Hepatocyte (in vitro differentiated cells): ENCODE measurements around the gene ZFR2. TPM values are rescaled to one million over a fixed set of nuclear protein-coding genes. Genes with fewer than 3 reads are reported as not detected.
"Not testable (repeated sequence)": the region's sequence is repeated elsewhere in the genome, so short reads cannot be mapped to it uniquely, and the experiment has no call there.

Source experiments
- DNase-seq: peaks from one replicate; pipeline ENCODE4 v3.0.0-alpha.2; 2016; ENCODE audit warnings: low spot score
- H2AFZ ChIP-seq: fragments of 200-600 bp; sonication (generic); 2 replicates; pipeline ENCODE4 v1.6.0; 2016; ENCODE audit warnings: antibody characterized with exemption, mild to moderate bottlenecking
- H3K27ac ChIP-seq: fragments of 200-600 bp; sonication (generic); 2 replicates; pipeline ENCODE4 v1.5.1; 2016; ENCODE audit warnings: mild to moderate bottlenecking
- H3K27me3 ChIP-seq: fragments of 200-600 bp; sonication (generic); 2 replicates; pipeline ENCODE4 v1.6.1; 2016
- H3K36me3 ChIP-seq: fragments of 200-600 bp; sonication (generic); replicated peaks from 2 replicates; pipeline ENCODE4 v1.5.1; 2016; ENCODE audit warnings: low read depth; ENCODE audit not compliant: insufficient read depth
- H3K4me1 ChIP-seq: fragments of 200-600 bp; sonication (generic); 2 replicates; pipeline ENCODE4 v1.5.1; 2016; ENCODE audit warnings: mild to moderate bottlenecking, moderate library complexity; ENCODE audit not compliant: insufficient read depth
- H3K4me2 ChIP-seq: fragments of 200-600 bp; sonication (generic); 2 replicates; pipeline ENCODE4 v1.6.0; 2016
- H3K4me3 ChIP-seq: fragments of 200-600 bp; sonication (generic); 2 replicates; pipeline ENCODE4 v1.5.1; 2016; ENCODE audit warnings: mild to moderate bottlenecking
- H3K79me2 ChIP-seq: fragments of 200-600 bp; sonication (generic); 2 replicates; pipeline ENCODE4 v1.6.0; 2017; ENCODE audit warnings: mild to moderate bottlenecking
- H3K9me2 ChIP-seq: fragments of 200-600 bp; sonication (generic); replicated peaks from 2 replicates; pipeline ENCODE4 v1.6.0; 2017; ENCODE audit warnings: mild to moderate bottlenecking; ENCODE audit not compliant: insufficient read depth
- H3K9me3 ChIP-seq: fragments of 200-600 bp; sonication (generic); 2 replicates; pipeline ENCODE4 v1.5.1; 2016; ENCODE audit warnings: low read depth, mild to moderate bottlenecking
- H4K20me1 ChIP-seq: fragments of 200-600 bp; sonication (generic); 2 replicates; pipeline ENCODE4 v1.6.0; 2016; ENCODE audit warnings: mild to moderate bottlenecking; ENCODE audit not compliant: insufficient read depth, poor library complexity, severe bottlenecking
- EZH2 ChIP-seq: fragments of 200-600 bp; sonication (generic); IDR thresholded peaks from 2 replicates; pipeline ENCODE4 v1.6.1; 2016; ENCODE audit warnings: antibody characterized with exemption, mild to moderate bottlenecking, borderline replicate concordance
- EZH2phosphoT487 ChIP-seq: fragments of 200-600 bp; sonication (generic); IDR thresholded peaks from one replicate; pipeline ENCODE4 v1.6.1; 2018; ENCODE audit warnings: antibody characterized with exemption, mild to moderate bottlenecking, low read depth, moderate library complexity; ENCODE audit not compliant: unreplicated experiment, severe bottlenecking
- WGBS: methylation state at CpG from one replicate; pipeline ENCODE4 v1.1.6; 2016; ENCODE audit warnings: low lambda C conversion rate; ENCODE audit errors: missing lambda C conversion rate; 5-methylcytosine and 5-hydroxymethylcytosine counted together
- polyA plus RNA-seq: library from polyadenylated mRNA; unstranded; fragments of >200 nt; fragmentation: Nextera tagmentation; extraction: Ambion mirVana; gene quantifications from 2 replicates; pipeline ENCODE4 v1.2.1, GENCODE V29; 2016
- total RNA-seq: library from RNA; depleted of rRNA; stranded (reverse); fragments of >200 nt; gene quantifications from 2 replicates; pipeline ENCODE4 v1.2.3, GENCODE V29; 2014
- TF ChIP-seq, protein P1 (sequence below): fragments of 200-600 bp; sonication (generic); IDR thresholded peaks from 2 replicates; pipeline ENCODE4 v1.5.1; 2016; ENCODE audit warnings: antibody characterized with exemption, mild to moderate bottlenecking; ENCODE audit not compliant: poor library complexity

The ZFR2 gene
- total and polyA plus RNA-seq, 2 experiments from 2014 or later = 0.97 to 1.7 TPM

DNA sequence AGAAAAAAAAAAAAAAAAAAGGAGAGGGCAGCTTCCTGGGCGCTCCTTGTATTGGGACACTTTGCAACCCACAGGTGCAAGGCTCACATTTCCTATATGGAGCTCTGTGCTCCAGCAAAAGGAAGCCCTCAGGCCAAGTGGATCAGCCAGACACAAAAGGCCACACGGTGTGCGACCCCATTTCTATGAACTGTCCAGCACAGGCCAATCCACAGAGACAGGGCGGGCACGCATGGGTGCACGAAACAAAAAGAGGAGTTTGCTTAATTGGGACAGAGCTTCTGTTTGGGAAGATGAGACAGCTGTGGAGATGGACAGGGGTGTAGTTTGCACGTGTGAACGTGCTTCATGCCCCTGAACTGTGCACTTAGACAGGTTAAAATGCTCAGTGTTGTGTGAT, 51.1 kb downstream of the ZFR2 start:
- no peak overlapping the region for H3K4me2 ChIP-seq
- H3K27ac ChIP-seq = no peak overlapping the region
- 92% methylated on average over 8 of the region's 8 CpGs for WGBS

DNA sequence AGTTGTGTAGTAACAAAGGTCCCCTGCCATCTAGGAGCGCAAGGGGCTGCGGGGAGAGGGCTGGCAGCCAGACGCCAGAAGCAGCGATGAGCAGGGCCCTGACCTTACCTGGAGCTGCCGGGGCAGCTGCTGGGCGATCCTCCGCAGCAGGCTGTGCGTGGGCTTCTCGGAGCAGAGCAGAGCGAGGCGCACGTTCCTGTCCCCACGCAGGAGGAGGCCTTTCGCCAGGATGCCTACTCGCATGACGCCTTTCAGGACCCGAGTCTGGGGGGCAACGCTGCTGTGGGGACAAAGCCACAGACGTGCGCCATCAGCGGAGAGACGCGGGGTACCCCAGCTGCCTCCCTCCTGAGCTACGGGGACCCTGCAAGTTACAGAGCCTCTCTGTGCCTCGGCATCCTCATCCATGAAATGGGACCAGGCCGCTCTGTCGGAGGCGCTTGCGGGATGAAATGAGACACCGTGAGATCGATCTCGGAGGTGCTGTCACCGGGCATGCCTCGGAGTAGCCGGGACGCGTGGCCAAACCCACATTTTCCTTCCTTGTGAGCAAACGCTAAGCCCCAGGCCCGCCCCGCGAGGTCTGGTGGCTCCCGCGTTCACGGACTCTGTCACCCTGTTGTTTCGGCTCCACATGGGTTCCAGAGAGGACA, 52.1 kb downstream of the ZFR2 start:
- Histone ChIP-seq H2AFZ (no peak overlapping the region), H3K36me3 (no peaks in the 10 kb centered on the region), H3K4me3 (no peak overlapping the region), H3K4me2 (no peak overlapping the region), H3K27ac (no peak overlapping the region), H3K9me3 (no peaks in the 10 kb centered on the region), H3K9me2 (no peaks in the 10 kb centered on the region), H3K79me2 (no peaks in the 10 kb centered on the region), H3K4me1 (no peaks in the 10 kb centered on the region), H3K27me3 (no peaks in the 10 kb centered on the region), H4K20me1 (no peaks in the 10 kb centered on the region)
- DNase-seq = no peak
- WGBS = 94% methylated on average over 45 of the region's 45 CpGs
- TF ChIP-seq EZH2 = no peak
- TF ChIP-seq EZH2phosphoT487 = no peak
- TF ChIP-seq, protein P1, sequence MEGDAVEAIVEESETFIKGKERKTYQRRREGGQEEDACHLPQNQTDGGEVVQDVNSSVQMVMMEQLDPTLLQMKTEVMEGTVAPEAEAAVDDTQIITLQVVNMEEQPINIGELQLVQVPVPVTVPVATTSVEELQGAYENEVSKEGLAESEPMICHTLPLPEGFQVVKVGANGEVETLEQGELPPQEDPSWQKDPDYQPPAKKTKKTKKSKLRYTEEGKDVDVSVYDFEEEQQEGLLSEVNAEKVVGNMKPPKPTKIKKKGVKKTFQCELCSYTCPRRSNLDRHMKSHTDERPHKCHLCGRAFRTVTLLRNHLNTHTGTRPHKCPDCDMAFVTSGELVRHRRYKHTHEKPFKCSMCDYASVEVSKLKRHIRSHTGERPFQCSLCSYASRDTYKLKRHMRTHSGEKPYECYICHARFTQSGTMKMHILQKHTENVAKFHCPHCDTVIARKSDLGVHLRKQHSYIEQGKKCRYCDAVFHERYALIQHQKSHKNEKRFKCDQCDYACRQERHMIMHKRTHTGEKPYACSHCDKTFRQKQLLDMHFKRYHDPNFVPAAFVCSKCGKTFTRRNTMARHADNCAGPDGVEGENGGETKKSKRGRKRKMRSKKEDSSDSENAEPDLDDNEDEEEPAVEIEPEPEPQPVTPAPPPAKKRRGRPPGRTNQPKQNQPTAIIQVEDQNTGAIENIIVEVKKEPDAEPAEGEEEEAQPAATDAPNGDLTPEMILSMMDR = no peak

More for the DNA sequence above, 51.1 kb downstream of the ZFR2 start:
- Histone ChIP-seq H2AFZ (no peak overlapping the region), H3K79me2 (no peaks in the 10 kb centered on the region), H3K9me3 (no peaks in the 10 kb centered on the region), H3K9me2 (no peaks in the 10 kb centered on the region), H3K27me3 (no peaks in the 10 kb centered on the region), H3K36me3 (no peaks in the 10 kb centered on the region), H3K4me1 (no peaks in the 10 kb centered on the region), H4K20me1 (no peaks in the 10 kb centered on the region), H3K4me3 (no peak overlapping the region)
- DNase-seq = no peak
- TF ChIP-seq EZH2 (no peak), EZH2phosphoT487 (no peak)
- TF ChIP-seq, protein P1 = no peak

DNA sequence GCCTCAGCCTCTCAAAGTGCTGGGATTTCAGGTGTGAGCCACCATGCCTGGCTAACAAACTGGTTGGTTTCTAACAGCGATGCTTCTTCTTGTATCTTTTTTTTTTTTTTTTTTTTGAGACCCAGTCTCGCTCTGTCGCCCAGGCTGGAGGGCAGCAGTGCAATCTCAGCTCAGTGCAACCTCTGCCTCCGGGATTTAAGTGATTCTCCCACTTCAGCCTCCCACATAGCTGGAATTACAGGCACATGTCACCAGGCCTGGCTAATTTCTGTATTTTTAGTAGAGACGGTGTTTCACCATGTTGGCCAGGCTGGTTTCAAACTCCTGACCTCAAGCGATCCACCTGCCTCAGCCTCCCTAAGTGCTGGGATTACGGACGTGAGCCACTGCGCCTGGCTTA, 52.7 kb downstream of the ZFR2 start:
- not testable (repeated sequence) for H4K20me1 ChIP-seq, H3K36me3 ChIP-seq, H3K9me3 ChIP-seq, H3K27ac ChIP-seq, H3K4me3 ChIP-seq, DNase-seq, H3K4me1 ChIP-seq, H3K79me2 ChIP-seq, H3K9me2 ChIP-seq, H3K4me2 ChIP-seq, H3K27me3 ChIP-seq, H2AFZ ChIP-seq
- WGBS = 92% methylated on average over 9 of the region's 9 CpGs

DNA sequence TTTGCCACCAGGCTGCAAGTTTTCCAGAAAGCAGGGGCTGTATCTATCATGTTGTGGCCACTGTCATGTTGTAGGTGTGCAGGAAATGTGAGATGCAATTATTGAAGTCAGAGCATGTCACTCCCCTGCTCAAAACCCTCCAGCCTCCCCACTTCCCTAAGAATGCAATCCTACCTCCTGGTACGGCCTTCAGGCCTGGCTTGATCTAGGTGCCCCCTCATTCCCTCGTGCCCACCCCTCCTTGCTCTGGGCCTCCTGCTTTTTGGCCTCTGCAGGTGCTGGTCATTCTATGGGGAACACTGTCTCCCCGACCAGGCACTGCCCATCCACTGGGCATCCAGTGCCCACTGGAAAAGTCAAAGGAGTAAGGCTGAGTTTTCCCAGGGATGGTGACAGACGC, 54.2 kb downstream of the ZFR2 start:
- H2AFZ ChIP-seq = no peak overlapping the region
- no peak overlapping the region for H3K4me3 ChIP-seq
- 85% methylated on average over 4 of the region's 4 CpGs for WGBS
- no peaks in the 10 kb centered on the region for H4K20me1 ChIP-seq
- H3K9me3 ChIP-seq = no peaks in the 10 kb centered on the region
- DNase-seq = no peak
- H3K36me3 ChIP-seq = no peaks in the 10 kb centered on the region
- H3K27ac ChIP-seq = no peak overlapping the region
- no peaks in the 10 kb centered on the region for H3K79me2 ChIP-seq
- H3K9me2 ChIP-seq = no peaks in the 10 kb centered on the region
- no peaks in the 10 kb centered on the region for H3K4me1 ChIP-seq
- no peaks in the 10 kb centered on the region for H3K27me3 ChIP-seq
- TF ChIP-seq EZH2 = no peak
- TF ChIP-seq EZH2phosphoT487 = no peak
- TF ChIP-seq, protein P1 = no peak
- no peak overlapping the region for H3K4me2 ChIP-seq
